OCI-LY3 (cell line): Measurements from ENCODE around the gene COP1.

Source experiments
- H2AFZ ChIP-seq: fragments of 200-600, 300-600 bp; shearing (Covaris generic); 2 replicates; pipeline ENCODE4 v1.6.0; 2014; ENCODE audit warnings: antibody characterized with exemption, low read depth, low read length
- H3K27ac ChIP-seq: fragments of 200-600, 300-600 bp; sonication (generic); 2 replicates; pipeline ENCODE4 v1.5.1; 2014; ENCODE audit warnings: mild to moderate bottlenecking, low read length, moderate library complexity, mixed read lengths
- H3K27me3 ChIP-seq: fragments of 200-600, 300-600 bp; sonication (generic); 2 replicates; pipeline ENCODE4 v1.6.1; 2014; ENCODE audit warnings: low read depth, low read length, mixed read lengths
- H3K36me3 ChIP-seq: fragments of 200-600, 300-600 bp; sonication (generic); replicated peaks from 2 replicates; pipeline ENCODE3; 2014; ENCODE audit warnings: low read depth, low read length, mixed read lengths
- H3K4me1 ChIP-seq: fragments of 300-600, 200-600 bp; sonication (generic); 2 replicates; pipeline ENCODE4 v1.6.1; 2014; ENCODE audit warnings: low read length, mixed read lengths
- H3K4me2 ChIP-seq: fragments of 200-600, 300-600 bp; sonication (generic); 2 replicates; pipeline ENCODE4 v1.6.1; 2014; ENCODE audit warnings: low read length, mixed read lengths
- H3K4me3 ChIP-seq: fragments of 300-600, 200-600 bp; sonication (generic); 2 replicates; pipeline ENCODE4 v1.5.1; 2014; ENCODE audit warnings: antibody characterized with exemption, mild to moderate bottlenecking, low read length, moderate library complexity
- H3K79me2 ChIP-seq: fragments of 300-600, 200-600 bp; shearing (Covaris generic); 2 replicates; pipeline ENCODE4 v1.6.1; 2014; ENCODE audit warnings: mild to moderate bottlenecking, low read length, mixed read lengths
- H3K9ac ChIP-seq: fragments of 300-600, 200-600 bp; shearing (Covaris generic); 2 replicates; pipeline ENCODE4 v1.6.0; 2014; ENCODE audit warnings: mild to moderate bottlenecking, low read length, moderate library complexity
- H3K9me3 ChIP-seq: fragments of 200-600, 300-600 bp; shearing (Covaris generic); 2 replicates; pipeline ENCODE4 v1.6.1; 2014; ENCODE audit warnings: low read length, mixed read lengths; ENCODE audit not compliant: insufficient read depth
- H4K20me1 ChIP-seq: fragments of 200-600, 300-600 bp; sonication (generic); 2 replicates; pipeline ENCODE4 v1.6.1; 2016; ENCODE audit warnings: low read length, mixed read lengths; ENCODE audit not compliant: insufficient read depth
- CTCF ChIP-seq: fragments of 200-600, 300-600 bp; sonication (generic); IDR thresholded peaks from 2 replicates; pipeline ENCODE4 v1.5.1; 2014; ENCODE audit warnings: antibody characterized with exemption, low read length, low read depth
- EZH2phosphoT487 ChIP-seq: fragments of 200-600 bp; shearing (Covaris generic); IDR thresholded peaks from 2 replicates; pipeline ENCODE4 v1.6.1; 2018; ENCODE audit warnings: antibody characterized with exemption, mixed run types, low read depth

The COP1 gene

GRCh38 chr1:175978476-175978875, 228.6 kb downstream of the COP1 start:
- no peaks in the 10 kb centered on the region for H3K79me2 ChIP-seq
- no peak for TF ChIP-seq EZH2phosphoT487
- H3K4me2 ChIP-seq, result no peak overlapping the region
- 0 out of 2 replicates have a peak, but pooled peaks cover 4% of the 10 kb centered on the region for H3K9me3 ChIP-seq
- H3K27me3 ChIP-seq, result no peaks in the 10 kb centered on the region
- no peaks in the 10 kb centered on the region for H3K4me1 ChIP-seq
- no peak overlapping the region for H3K4me3 ChIP-seq
- no peak overlapping the region for H3K27ac ChIP-seq
- no peak overlapping the region for H3K9ac ChIP-seq
- peaks cover 21% of the 10 kb centered on the region for H3K36me3 ChIP-seq
- no peaks in the 10 kb centered on the region for H4K20me1 ChIP-seq
- no peak overlapping the region for H2AFZ ChIP-seq

GRCh38 chr1:175976865-175977642, 230.0 kb downstream of the COP1 start:
- H3K27ac ChIP-seq, result no peak overlapping the region
- peaks cover 6% of the 10 kb centered on the region for H3K4me1 ChIP-seq
- H4K20me1 ChIP-seq, result no peaks in the 10 kb centered on the region
- TF ChIP-seq EZH2phosphoT487 (no peak), CTCF (no peak)
- no peaks in the 10 kb centered on the region for H3K79me2 ChIP-seq
- H2AFZ ChIP-seq, result no peak overlapping the region
- H3K36me3 ChIP-seq, result peaks cover 12% of the 10 kb centered on the region
- 0 out of 2 replicates have a peak, but pooled peaks cover 4% of the 10 kb centered on the region for H3K9me3 ChIP-seq
- H3K27me3 ChIP-seq, result no peaks in the 10 kb centered on the region
- no peak overlapping the region for H3K4me2 ChIP-seq
- H3K4me3 ChIP-seq, result no peak overlapping the region
- H3K9ac ChIP-seq, result no peak overlapping the region

GRCh38 chr1:175969231-175969630, 237.9 kb downstream of the COP1 start:
- Histone ChIP-seq H3K9me3 (no peaks in the 10 kb centered on the region), H3K27me3 (no peaks in the 10 kb centered on the region), H3K4me2 (peak overlapping the region; percentile 56), H3K4me3 (no peak overlapping the region), H3K27ac (peak overlapping the region; percentile 5; the same call in 1 of the 2 replicates), H2AFZ (no peak overlapping the region), H3K4me1 (peaks cover 56% of the 10 kb centered on the region), H3K36me3 (peaks cover 9% of the 10 kb centered on the region), H3K9ac (no peak overlapping the region), H3K79me2 (no peaks in the 10 kb centered on the region), H4K20me1 (peaks cover 13% of the 10 kb centered on the region; the same call in 1 of the 2 replicates)
- TF ChIP-seq EZH2phosphoT487 (no peak), CTCF (no peak)

GRCh38 chr1:175968486-175969172, 238.5 kb downstream of the COP1 start:
- peaks cover 8% of the 10 kb centered on the region for H3K36me3 ChIP-seq
- H4K20me1 ChIP-seq, result peaks cover 13% of the 10 kb centered on the region; the same call in 1 of the 2 replicates
- peaks cover 62% of the 10 kb centered on the region for H3K4me1 ChIP-seq
- TF ChIP-seq EZH2phosphoT487, result no peak
- TF ChIP-seq CTCF, result no peak
- H3K79me2 ChIP-seq, result no peaks in the 10 kb centered on the region
- no peak overlapping the region for H2AFZ ChIP-seq
- peak overlapping the region; percentile 56 for H3K4me2 ChIP-seq
- H3K9me3 ChIP-seq, result no peaks in the 10 kb centered on the region
- no peak overlapping the region for H3K9ac ChIP-seq
- no peaks in the 10 kb centered on the region for H3K27me3 ChIP-seq
- H3K27ac ChIP-seq, result peak overlapping the region; percentile 5
- H3K4me3 ChIP-seq, result peak overlapping the region; percentile 17; the same call in 1 of the 2 replicates
